Adipose tissue (tissue), 3 donors: ENCODE data around the gene TKT. TPM values are rescaled to one million over a fixed set of nuclear protein-coding genes. Genes with fewer than 3 reads are reported as not detected.

Source experiments
- H3K27ac ChIP-seq: one replicate; pipeline ENCODE4 v1.5.1; 2013; ENCODE audit warnings: low read depth, low read length
- WGBS, 3 donors: extraction: QIAGEN DNeasy Blood & Tissue Kit; methylation state at CpG; one replicate each; pipeline ENCODE4 v1.1.7; 2013; 5-methylcytosine and 5-hydroxymethylcytosine counted together
- polyA plus RNA-seq, 3 donors: library from polyadenylated mRNA; stranded (reverse); fragments of 200-250 nt; gene quantifications; one replicate each; pipeline ENCODE4 v1.2.3, GENCODE V29; 2013
- donor health status: healthy with polysubstance abuse.
- donor health status: Bipolar disorder and iron deficiency.
- donor health status: healthy.

TKT gene
- polyA plus RNA-seq, 3 donors = 93.0 to 396 (median 273) TPM

DNA sequence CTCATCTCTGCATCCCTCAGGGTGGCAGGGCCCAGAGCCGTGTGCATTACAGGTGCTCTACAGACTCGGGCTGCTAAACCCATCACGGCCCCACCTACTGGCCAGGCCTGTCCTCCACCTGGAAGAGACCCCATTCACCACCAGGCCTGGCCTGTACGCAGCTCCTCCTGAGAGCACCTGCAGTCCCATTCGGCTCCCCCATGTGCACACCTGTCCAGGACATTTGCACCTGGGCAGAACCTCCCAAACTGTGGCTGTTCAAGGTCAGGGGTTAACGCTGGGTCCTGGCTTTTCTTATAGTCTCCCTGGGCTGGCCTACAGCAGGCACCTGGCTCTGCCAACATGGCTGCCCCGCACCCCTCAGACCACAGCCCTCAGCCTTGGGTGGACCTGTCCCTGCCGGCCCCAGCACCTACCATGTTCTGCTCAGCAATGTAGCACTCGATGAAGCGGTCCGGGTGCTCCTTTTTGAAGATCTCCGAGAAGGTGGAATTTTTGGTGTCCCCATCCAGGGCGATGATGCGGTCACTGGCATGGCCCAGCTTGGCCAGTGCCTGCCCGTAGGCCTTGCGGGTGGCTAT, 25.7 kb downstream of the TKT start:
- 82 to 88% (median 85%) methylated on average over 16 of the region's 16 CpGs for WGBS, 3 donors
- H3K27ac ChIP-seq = no peak overlapping the region

DNA sequence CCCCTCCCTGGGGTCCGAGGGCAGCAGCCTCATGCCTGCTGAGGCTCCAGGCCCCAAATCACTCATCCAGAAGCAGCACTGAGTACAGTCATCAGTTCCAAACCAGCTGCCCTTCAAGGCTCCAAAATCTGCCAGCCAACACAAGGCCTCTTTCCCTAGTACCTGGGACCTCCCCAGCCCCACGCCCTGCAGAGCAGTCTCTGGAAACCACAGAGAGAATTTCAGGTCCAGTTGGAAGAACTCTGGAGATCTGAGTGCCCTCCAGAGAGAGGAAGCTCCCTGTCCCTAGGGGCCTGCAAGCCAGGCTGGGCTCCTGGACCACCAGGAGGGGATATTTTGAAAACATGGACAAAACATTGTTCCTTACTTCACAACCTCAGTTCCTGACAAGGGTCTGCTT, 26.2 kb downstream of the TKT start:
- 90 to 100% (median 95%) methylated on average over 2 of the region's 2 CpGs for WGBS, 3 donors
- no peak overlapping the region for H3K27ac ChIP-seq

GRCh38 chr3:53229171-53229570, 26.7 kb downstream of the TKT start:
- 96 to 98% (median 97%) methylated on average over 14 of the region's 14 CpGs for WGBS, 3 donors
- H3K27ac ChIP-seq = no peak overlapping the region

DNA sequence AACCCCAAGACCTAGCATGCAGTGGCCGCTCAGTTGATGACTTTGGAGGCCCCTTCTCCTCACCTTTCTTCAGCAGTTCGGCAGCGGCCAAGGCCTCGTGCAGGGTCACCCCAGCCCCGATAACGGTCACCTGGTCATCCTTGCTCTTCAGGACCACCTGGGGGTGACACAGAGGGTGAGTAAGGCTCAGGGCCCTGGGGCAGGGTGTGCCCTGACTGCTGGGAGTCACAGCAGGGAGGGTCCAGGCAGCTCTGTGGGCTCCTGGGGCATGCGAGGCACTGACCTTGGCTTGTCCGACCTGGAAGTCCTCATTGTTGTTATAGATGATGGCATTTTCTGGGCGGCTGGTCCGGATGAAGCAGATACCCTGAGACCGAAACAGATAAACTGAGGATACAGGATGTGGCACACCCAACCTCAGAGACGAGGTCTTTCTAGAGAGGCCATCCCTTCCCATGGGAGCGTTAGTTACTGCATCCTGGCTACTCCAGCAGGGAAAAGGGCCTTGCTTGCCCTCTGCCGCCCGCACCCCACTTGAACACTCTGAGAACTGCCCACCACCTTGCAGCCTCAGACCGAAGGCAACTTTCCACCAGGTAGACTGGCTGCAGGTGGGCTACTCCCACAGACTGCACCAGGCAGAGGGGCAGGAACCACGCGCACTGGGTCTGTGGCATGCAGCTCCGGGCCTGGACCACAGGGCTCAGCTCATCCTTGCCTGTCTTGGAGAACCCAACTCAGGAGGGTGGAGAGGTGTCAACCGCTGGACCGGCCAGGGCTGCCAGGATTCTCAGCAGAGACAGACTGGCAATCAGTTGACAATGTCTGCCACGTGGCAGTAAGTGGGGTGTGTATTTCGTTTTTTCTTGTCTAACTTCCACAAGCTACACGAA, 27.6 kb downstream of the TKT start:
- WGBS, 3 donors = 83 to 88% (median 87%) methylated on average over 24 of the region's 24 CpGs
- H3K27ac ChIP-seq = no peak overlapping the region

DNA sequence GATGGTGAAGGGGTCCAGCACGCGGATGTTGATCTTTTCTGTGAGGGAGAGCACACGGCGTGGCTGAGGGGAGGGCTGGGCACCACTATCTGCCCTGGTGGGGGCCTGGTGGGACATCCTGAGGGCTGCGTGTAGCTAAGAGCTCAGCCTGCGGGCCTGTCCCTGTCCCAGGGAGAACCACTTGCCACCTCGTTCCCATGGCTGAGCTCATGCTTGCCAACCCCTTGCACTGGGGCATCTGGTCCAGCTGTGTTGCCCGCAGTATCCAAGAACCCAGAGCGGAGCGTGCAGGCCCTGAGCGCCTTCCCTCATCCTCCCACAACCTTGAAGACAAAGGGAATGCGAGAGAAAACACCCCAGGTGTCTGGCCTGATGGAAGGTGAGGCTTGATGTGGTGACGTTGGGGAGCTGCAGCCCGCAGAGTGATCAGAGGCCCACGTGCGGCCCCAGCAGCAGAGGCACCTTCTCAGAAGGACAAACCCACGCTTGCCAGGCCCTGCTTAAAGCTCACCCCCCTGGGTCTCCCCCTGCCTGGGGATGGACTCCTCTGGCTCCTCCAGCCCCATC, 28.9 kb downstream of the TKT start:
- H3K27ac ChIP-seq = no peak overlapping the region
- WGBS, 3 donors = 92 to 95% (median 94%) methylated on average over 14 to 17 of the region's 17 CpGs

DNA sequence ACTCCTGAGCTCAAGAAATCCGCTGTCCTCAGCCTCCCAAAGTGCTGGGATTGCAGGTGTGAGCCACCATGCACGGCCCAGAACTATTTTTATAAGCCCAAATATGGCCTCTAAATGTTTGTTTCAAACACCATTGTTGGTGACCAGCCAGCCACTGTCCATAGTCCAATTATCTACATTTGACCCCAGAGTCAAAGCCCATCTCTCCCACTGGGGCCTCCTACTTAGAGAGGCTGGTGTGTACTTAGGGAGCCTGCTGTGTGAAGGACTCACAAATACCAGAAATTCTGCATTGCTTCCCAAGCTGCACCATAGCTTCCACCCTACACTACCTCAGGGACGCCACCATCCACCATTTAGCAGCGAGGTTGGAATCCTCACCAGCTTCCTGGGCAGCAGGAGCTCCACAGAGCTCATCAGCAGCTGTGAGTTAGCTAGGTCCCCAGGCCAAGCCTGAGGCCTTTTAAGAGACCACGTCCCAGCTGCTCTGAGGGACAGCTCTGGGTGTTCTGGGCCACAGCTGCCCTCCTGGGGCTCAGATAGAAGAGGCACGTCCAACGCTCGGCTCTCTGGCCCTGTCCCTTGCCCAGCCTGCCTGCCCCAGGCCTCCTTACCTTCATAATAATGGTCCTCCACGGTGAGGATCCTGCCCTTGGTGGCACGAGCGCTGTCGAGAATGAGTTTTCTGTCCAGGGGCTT, 29.5 kb downstream of the TKT start:
- 82 to 93% (median 85%) methylated on average over 12 of the region's 12 CpGs for WGBS, 3 donors
- H3K27ac ChIP-seq = no peak overlapping the region

GRCh38 chr3:53225651-53226050, 30.2 kb downstream of the TKT start:
- 82 to 90% (median 87%) methylated on average over 7 of the region's 7 CpGs for WGBS, 3 donors
- no peak overlapping the region for H3K27ac ChIP-seq

- WGBS, 3 donors = 73 to 83% (median 82%) methylated on average over 6 of the region's 6 CpGs
- no peak overlapping the region for H3K27ac ChIP-seq
Observed at GRCh38 chr3:53225181-53225580, 30.6 kb downstream of the TKT start.

GRCh38 chr3:53224536-53224935, 31.3 kb downstream of the TKT start:
- no peak overlapping the region for H3K27ac ChIP-seq
- 70 to 79% (median 76%) methylated on average over 5 of the region's 5 CpGs for WGBS, 3 donors

DNA sequence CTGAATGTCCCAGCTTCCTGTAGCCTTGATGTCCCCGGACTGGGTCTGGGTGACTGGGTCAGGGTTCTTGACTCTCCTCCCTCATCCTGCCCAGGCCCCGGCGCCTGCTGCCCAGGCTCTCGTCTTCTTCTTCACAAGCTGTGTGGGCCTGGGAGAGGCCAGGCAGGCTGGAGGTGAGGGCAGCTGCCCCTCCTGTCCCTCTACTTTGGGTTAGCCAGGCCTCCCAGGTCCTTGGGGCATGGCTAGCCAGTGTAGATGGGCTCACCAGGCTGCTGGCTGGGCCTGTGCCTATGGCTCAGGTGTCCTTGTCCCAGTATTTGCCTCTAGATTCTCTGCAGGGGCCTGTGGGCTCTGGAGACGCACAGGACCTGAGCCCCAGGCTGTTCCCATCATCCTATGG, 31.8 kb downstream of the TKT start:
- 72 to 84% (median 75%) methylated on average over 5 of the region's 5 CpGs for WGBS, 3 donors
- no peak overlapping the region for H3K27ac ChIP-seq

- 72 to 92% (median 73%) methylated on average over 8 to 9 of the region's 9 CpGs for WGBS, 3 donors
- H3K27ac ChIP-seq = no peak overlapping the region
Observed at GRCh38 chr3:53223541-53223966, 32.3 kb downstream of the TKT start.

- WGBS, 3 donors = 57 to 85% (median 76%) methylated on average over 7 of the region's 7 CpGs
- no peak overlapping the region for H3K27ac ChIP-seq
Observed at GRCh38 chr3:53223025-53223424, 32.8 kb downstream of the TKT start.

- no peak overlapping the region for H3K27ac ChIP-seq
- WGBS, 3 donors = 82 to 96% (median 86%) methylated on average over 12 of the region's 12 CpGs
Observed at GRCh38 chr3:53222183-53222901, 33.5 kb downstream of the TKT start.

GRCh38 chr3:53221827-53222182, 34.0 kb downstream of the TKT start:
- 81 to 90% (median 90%) methylated on average over 3 of the region's 3 CpGs for WGBS, 3 donors
- no peak overlapping the region for H3K27ac ChIP-seq

DNA sequence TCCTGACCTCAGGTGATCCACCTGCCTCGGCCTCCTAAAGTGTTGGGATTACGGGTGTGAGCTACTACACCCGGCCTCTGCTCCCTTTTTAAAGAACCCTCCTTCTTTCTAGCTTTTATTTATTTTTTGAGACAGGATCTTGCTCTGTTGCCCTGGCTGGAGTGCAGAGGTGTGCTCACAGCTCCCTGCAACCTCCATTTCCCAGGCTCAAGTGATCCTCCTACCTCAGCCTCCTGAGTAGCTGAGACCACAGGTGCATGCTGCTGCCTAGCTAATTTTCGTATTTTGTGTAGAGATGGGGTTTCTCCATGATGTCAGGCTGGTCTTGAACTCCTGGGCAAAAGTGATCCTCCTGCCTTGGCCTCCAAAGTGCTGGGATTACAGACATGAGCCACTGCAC, 34.5 kb downstream of the TKT start:
- H3K27ac ChIP-seq = no peak overlapping the region
- WGBS, 3 donors = 80 to 96% (median 83%) methylated on average over 4 of the region's 4 CpGs

- WGBS, 3 donors = 42 to 46% (median 45%) methylated on average over 10 of the region's 10 CpGs
Observed at GRCh38 chr3:53219895-53220483, 35.8 kb downstream of the TKT start.

GRCh38 chr3:53218131-53218530, 37.7 kb downstream of the TKT start:
- no peak overlapping the region for H3K27ac ChIP-seq
- 46 to 88% (median 47%) methylated on average over 2 of the region's 2 CpGs for WGBS, 3 donors

More at GRCh38 chr3:53219895-53220483, 35.8 kb downstream of the TKT start:
- H3K27ac ChIP-seq = no peak overlapping the region

DNA sequence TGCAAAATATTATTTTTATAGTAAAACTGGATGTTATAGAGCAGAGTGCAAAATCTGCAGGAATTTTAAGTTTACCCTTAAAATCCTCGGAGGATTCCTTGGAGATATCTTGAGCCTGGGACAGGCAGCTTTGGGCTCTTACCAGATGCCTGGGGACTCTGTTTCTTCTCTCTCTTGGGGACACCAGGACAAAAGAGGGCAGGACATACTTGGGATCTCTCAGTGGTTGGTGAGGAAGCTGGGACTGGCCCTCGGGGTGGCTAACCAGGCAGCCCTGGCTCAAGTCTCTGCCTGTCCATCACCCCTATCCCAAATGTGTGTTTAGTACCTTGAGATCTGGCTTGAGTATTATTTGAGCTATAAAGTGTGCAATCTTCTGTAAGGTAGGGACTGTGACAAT, 38.6 kb downstream of the TKT start:
- 60 to 90% (median 83%) methylated on average over 2 of the region's 2 CpGs for WGBS, 3 donors
- H3K27ac ChIP-seq = no peak overlapping the region
